Hepatocyte (in vitro differentiated cells): ENCODE data around the gene CEP112.

Source experiments
- CTCF ChIP-seq: fragments of 200-600 bp; sonication (generic); IDR thresholded peaks from 2 replicates; pipeline ENCODE4 v1.5.1; 2016; ENCODE audit warnings: antibody characterized with exemption, mild to moderate bottlenecking; ENCODE audit not compliant: poor library complexity
- EZH2 ChIP-seq: fragments of 200-600 bp; sonication (generic); IDR thresholded peaks from 2 replicates; pipeline ENCODE4 v1.6.1; 2016; ENCODE audit warnings: antibody characterized with exemption, mild to moderate bottlenecking, borderline replicate concordance
- EZH2phosphoT487 ChIP-seq: fragments of 200-600 bp; sonication (generic); IDR thresholded peaks from one replicate; pipeline ENCODE4 v1.6.1; 2018; ENCODE audit warnings: antibody characterized with exemption, mild to moderate bottlenecking, low read depth, moderate library complexity; ENCODE audit not compliant: unreplicated experiment, severe bottlenecking

DNA sequence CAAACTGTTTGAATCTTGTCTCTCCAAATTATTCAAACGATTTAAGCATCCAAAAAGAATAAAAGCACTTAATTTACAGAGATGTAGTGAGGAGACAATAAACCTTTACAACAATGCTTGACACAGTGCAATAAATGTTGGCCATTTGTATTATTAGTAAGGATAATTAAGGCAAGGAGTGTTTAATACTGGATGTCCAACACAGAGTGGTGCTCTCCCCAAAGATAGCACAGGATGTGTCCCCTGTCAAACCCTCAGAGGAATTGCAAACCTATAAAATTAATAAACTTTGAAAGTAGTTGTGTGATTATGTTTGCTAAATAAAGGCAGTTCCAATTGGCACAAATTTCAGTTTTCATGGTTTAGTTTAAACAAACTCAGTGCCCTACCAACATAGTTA, 377.5 kb downstream of the CEP112 start:
- no peak for TF ChIP-seq CTCF
- no peak for TF ChIP-seq EZH2
- TF ChIP-seq EZH2phosphoT487, result no peak
